C1 segment of cervical spinal cord (tissue), 14 donors: Measurements from ENCODE around the gene HSD11B1L.
A peak's percentile ranks its signal among the peaks of the same experiment; 100 is the strongest.

ENCODE experiments used
- DNase-seq, 14 donors: peaks; one replicate each; lab custom pipeline; 2025; lab: John Stamatoyannopoulos, UW

Gene HSD11B1L

GRCh38 chr19:5666921-5667610 is 13.8 kb upstream of the HSD11B1L start:
- DNase-seq = no peak

- DNase-seq = no peak
Measured at GRCh38 chr19:5667751-5668271, 13.0 kb upstream of the HSD11B1L start.

- no peak for DNase-seq
Measured at GRCh38 chr19:5669212-5669611, 11.6 kb upstream of the HSD11B1L start.

GRCh38 chr19:5671600-5671999 is 9.2 kb upstream of the HSD11B1L start:
- DNase-seq = no peak

- no peak for DNase-seq
Measured at GRCh38 chr19:5672708-5673459, 7.9 kb upstream of the HSD11B1L start.

- no peak for DNase-seq
Measured at GRCh38 chr19:5673752-5674151, 7.1 kb upstream of the HSD11B1L start.

GRCh38 chr19:5674714-5675113 is 6.1 kb upstream of the HSD11B1L start:
- no peak for DNase-seq

- no peak for DNase-seq
Measured at GRCh38 chr19:5676105-5676771, 4.6 kb upstream of the HSD11B1L start.

GRCh38 chr19:5676772-5677105 is 4.1 kb upstream of the HSD11B1L start:
- DNase-seq = no peak

- no peak for DNase-seq
Measured at GRCh38 chr19:5677136-5677535, 3.7 kb upstream of the HSD11B1L start.

- DNase-seq = no peak
Measured at GRCh38 chr19:5677580-5677979, 3.2 kb upstream of the HSD11B1L start.

GRCh38 chr19:5678071-5678718 is 2.6 kb upstream of the HSD11B1L start:
- DNase-seq = no peak

- no peak for DNase-seq
Measured at GRCh38 chr19:5679289-5680083, 1.3 kb upstream of the HSD11B1L start.

- peak in 1 of 14 donors; percentile 62 for DNase-seq
Measured at GRCh38 chr19:5680084-5680436, 767 bp upstream of the HSD11B1L start.

GRCh38 chr19:5681391-5682106 is 722 bp downstream of the HSD11B1L start:
- DNase-seq = no peak

- DNase-seq = no peak
Measured at GRCh38 chr19:5682107-5682482, 1.3 kb downstream of the HSD11B1L start.

GRCh38 chr19:5683177-5683886 is 2.5 kb downstream of the HSD11B1L start:
- DNase-seq = no peak

GRCh38 chr19:5684694-5685430 is 4.0 kb downstream of the HSD11B1L start:
- DNase-seq = no peak

- DNase-seq = peak in 1 of 14 donors; percentile 71
Measured at GRCh38 chr19:5686326-5686646, 5.5 kb downstream of the HSD11B1L start.
